ENCODE measurements around the gene PDZK1. TPM values are rescaled to one million over a fixed set of nuclear protein-coding genes. Genes with fewer than 3 reads are reported as not detected.
"Not testable (repeated sequence)": the region's sequence is repeated elsewhere in the genome, so short reads cannot be mapped to it uniquely, and the experiment has no call there.

Gene PDZK1
- total and polyA plus RNA-seq, 2 donors, result 0.90 to 1.5 TPM

DNA sequence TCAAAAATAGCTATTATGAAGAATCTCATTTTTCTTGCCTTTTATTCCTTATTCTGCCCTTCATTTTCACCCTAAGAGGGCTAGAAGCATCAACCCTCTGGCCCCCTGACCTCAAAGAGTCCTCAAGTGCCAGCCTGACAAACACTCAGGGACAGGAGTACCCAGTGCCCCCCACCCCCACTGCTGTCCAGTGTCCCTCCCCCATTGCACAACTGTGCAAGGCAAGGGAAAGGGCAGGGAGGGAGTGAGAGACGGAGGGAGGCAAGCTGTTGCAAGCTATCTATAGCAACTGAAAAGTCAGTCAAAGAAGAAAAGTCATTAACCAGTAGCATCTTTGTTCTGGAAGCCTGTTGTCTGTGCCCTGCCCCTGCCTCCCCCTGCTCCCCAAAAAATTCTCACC lies 21.1 kb downstream of the PDZK1 start:
- H3K36me3 ChIP-seq (ENCODE audit: control insufficient read depth in 2 of 2, insufficient read depth in 2 of 2, low read length in 1 of 2); H3K27ac ChIP-seq (ENCODE audit: low read depth in 1 of 2, low read length in 1 of 2); H3K27me3 ChIP-seq (ENCODE audit: control insufficient read depth in 2 of 2, insufficient read depth in 1 of 2, low read length in 1 of 2); H3K4me3 ChIP-seq (ENCODE audit: low read length in 2 of 2); DNase-seq (ENCODE audit: low read depth in 6 of 9, low spot score in 9 of 9); H3K9me3 ChIP-seq (ENCODE audit: control insufficient read depth in 2 of 2, insufficient read depth in 1 of 2, low read length in 1 of 2): not testable (repeated sequence)
- 94% methylated on average over 1 of the region's 1 CpG for WGBS
- peaks cover 0 to 12% of the 10 kb centered on the region in 2 donors for H3K4me1 ChIP-seq (ENCODE audit: control insufficient read depth in 2 of 2, insufficient read depth in 2 of 2, low read length in 2 of 2)

DNA sequence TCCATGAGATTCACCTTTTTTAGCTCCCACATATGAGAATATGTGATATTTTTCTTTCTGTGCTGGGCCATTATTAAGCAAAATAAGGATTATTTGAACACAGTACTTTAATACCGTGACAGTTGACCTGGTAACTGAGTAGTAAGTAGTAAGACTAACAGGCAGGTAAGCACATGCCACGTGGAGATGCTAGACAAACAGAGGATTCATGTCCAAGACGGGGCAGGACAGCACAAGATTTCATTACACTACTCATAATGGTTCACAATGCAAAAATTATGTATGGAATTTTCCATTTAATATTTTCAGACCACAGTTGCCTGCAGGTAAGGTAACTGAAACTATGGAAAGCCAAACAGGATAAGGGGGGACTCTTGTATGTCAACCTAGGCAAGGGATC lies 22.3 kb downstream of the PDZK1 start:
- not testable (repeated sequence) for H3K27ac ChIP-seq (ENCODE audit: low read depth in 1 of 2, low read length in 1 of 2); H3K9me3 ChIP-seq (ENCODE audit: control insufficient read depth in 2 of 2, insufficient read depth in 1 of 2, low read length in 1 of 2); H3K4me1 ChIP-seq (ENCODE audit: control insufficient read depth in 2 of 2, insufficient read depth in 2 of 2, low read length in 2 of 2); H3K4me3 ChIP-seq (ENCODE audit: low read length in 2 of 2); DNase-seq (ENCODE audit: low read depth in 6 of 9, low spot score in 9 of 9); H3K36me3 ChIP-seq (ENCODE audit: control insufficient read depth in 2 of 2, insufficient read depth in 2 of 2, low read length in 1 of 2); H3K27me3 ChIP-seq (ENCODE audit: control insufficient read depth in 2 of 2, insufficient read depth in 1 of 2, low read length in 1 of 2)
- 98% methylated on average over 2 of the region's 3 CpGs for WGBS

DNA sequence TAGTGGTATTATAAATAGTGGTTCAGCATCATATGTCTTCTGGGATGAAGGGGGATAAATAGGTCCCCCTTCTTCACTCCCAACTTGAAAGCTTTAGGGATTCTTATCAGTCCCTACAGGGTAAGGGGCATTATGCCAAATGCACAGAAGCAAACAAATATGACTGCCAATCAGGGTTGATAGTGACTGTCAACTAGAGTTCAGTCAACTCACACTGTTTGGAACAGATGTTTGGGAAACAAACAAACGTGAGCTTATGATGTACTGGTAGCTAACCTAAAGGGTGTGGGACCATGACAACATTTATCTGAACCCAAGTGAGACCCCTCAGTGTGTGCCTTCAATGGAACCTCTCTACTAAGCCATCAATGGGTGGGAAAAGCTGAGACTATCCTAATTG lies 34.0 kb downstream of the PDZK1 start:
- not testable (repeated sequence) for H3K27me3 ChIP-seq (ENCODE audit: control insufficient read depth in 2 of 2, insufficient read depth in 1 of 2, low read length in 1 of 2); H3K36me3 ChIP-seq (ENCODE audit: control insufficient read depth in 2 of 2, insufficient read depth in 2 of 2, low read length in 1 of 2); H3K9me3 ChIP-seq (ENCODE audit: control insufficient read depth in 2 of 2, insufficient read depth in 1 of 2, low read length in 1 of 2); H3K4me3 ChIP-seq (ENCODE audit: low read length in 2 of 2); H3K27ac ChIP-seq (ENCODE audit: low read depth in 1 of 2, low read length in 1 of 2); H3K4me1 ChIP-seq (ENCODE audit: control insufficient read depth in 2 of 2, insufficient read depth in 2 of 2, low read length in 2 of 2); DNase-seq (ENCODE audit: low read depth in 6 of 9, low spot score in 9 of 9)
- WGBS, result no CpG with 5 or more reads among the region's 1 CpG

DNA sequence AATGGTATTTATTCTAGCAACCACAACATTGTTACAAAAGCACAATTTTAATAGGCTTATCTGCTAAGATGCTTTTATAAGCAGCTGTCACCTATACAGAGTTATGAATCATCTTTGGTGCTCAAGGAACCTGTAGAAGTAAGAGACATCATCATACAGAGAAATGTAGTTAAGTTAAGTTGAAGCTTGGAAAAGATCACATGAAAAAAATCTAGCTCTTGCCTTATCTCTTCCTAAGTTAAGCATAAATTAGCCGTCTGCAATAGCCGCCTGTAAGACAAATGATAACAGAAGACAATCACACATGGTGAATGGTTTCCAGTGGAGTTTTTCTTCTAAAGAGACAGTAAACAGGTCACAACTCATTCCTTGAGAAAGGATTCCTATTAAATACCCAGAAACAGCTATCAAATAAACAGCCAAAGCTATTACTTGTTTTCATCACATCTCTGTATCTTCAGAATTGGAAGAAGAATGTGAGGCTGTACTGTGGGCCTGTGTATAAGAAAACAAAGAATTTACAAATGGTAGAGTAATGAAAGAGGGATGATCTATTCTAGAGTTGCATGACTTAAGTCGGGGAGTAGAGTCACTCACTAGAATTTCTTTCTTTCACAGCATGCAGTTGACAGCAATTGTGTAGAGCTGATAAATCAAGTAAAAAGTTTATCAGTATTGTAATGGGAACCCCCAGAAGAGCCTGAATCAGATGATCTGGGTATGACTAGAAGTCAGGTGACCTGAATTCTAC lies 36.0 kb downstream of the PDZK1 start:
- H3K27ac ChIP-seq (ENCODE audit: low read depth in 1 of 2, low read length in 1 of 2); H3K27me3 ChIP-seq (ENCODE audit: control insufficient read depth in 2 of 2, insufficient read depth in 1 of 2, low read length in 1 of 2); H3K9me3 ChIP-seq (ENCODE audit: control insufficient read depth in 2 of 2, insufficient read depth in 1 of 2, low read length in 1 of 2); H3K4me1 ChIP-seq (ENCODE audit: control insufficient read depth in 2 of 2, insufficient read depth in 2 of 2, low read length in 2 of 2); DNase-seq (ENCODE audit: low read depth in 6 of 9, low spot score in 9 of 9); H3K36me3 ChIP-seq (ENCODE audit: control insufficient read depth in 2 of 2, insufficient read depth in 2 of 2, low read length in 1 of 2); H3K4me3 ChIP-seq (ENCODE audit: low read length in 2 of 2): not testable (repeated sequence)
- WGBS, result 92% methylated on average over 1 of the region's 3 CpGs

DNA sequence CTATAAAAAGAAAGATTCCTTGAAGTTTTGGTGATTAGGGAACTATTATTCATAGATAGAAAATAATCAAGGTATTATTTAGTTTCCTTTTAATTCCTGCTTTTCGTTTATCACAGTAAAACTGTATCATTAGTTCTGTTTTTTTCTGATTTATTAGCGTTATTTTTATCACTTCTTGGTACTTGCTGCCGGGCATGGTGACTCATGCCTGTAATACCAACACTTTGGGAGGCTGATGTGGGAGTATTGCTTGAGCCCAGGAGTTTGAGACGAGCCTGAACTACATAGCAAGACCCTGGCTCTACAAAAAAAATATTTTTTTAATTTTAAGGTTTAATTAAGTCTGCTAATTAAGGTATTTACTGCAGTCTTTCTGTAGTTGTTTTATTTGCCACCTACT lies 42.2 kb downstream of the PDZK1 start:
- not testable (repeated sequence) for DNase-seq (ENCODE audit: low read depth in 6 of 9, low spot score in 9 of 9); H3K4me1 ChIP-seq (ENCODE audit: control insufficient read depth in 2 of 2, insufficient read depth in 2 of 2, low read length in 2 of 2); H3K36me3 ChIP-seq (ENCODE audit: control insufficient read depth in 2 of 2, insufficient read depth in 2 of 2, low read length in 1 of 2); H3K27me3 ChIP-seq (ENCODE audit: control insufficient read depth in 2 of 2, insufficient read depth in 1 of 2, low read length in 1 of 2); H3K27ac ChIP-seq (ENCODE audit: low read depth in 1 of 2, low read length in 1 of 2); H3K9me3 ChIP-seq (ENCODE audit: control insufficient read depth in 2 of 2, insufficient read depth in 1 of 2, low read length in 1 of 2); H3K4me3 ChIP-seq (ENCODE audit: low read length in 2 of 2)
- 88% methylated on average over 4 of the region's 4 CpGs for WGBS

DNA sequence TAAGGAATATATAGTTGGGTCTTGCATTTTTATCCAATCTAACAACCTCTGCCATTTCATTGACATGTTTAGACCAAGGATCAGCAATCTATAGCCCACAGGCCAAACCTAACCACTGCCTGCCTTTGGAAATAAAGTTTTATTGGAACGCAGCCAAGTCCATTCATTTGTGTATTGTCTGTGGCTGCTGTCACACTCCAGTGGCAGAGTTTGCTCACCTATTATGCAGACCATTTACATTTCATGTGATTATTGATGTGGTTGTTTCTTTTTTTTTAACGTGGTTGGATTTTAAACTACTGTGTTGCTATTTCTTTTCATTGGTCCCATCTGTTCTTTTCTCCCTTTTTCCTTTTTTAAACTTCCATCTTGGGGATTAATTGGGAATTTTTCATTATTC lies 44.7 kb downstream of the PDZK1 start:
- DNase-seq (ENCODE audit: low read depth in 6 of 9, low spot score in 9 of 9); H3K4me1 ChIP-seq (ENCODE audit: control insufficient read depth in 2 of 2, insufficient read depth in 2 of 2, low read length in 2 of 2); H3K36me3 ChIP-seq (ENCODE audit: control insufficient read depth in 2 of 2, insufficient read depth in 2 of 2, low read length in 1 of 2); H3K4me3 ChIP-seq (ENCODE audit: low read length in 2 of 2); H3K27me3 ChIP-seq (ENCODE audit: control insufficient read depth in 2 of 2, insufficient read depth in 1 of 2, low read length in 1 of 2); H3K27ac ChIP-seq (ENCODE audit: low read depth in 1 of 2, low read length in 1 of 2); H3K9me3 ChIP-seq (ENCODE audit: control insufficient read depth in 2 of 2, insufficient read depth in 1 of 2, low read length in 1 of 2): not testable (repeated sequence)
- WGBS, result 85% methylated on average over 2 of the region's 2 CpGs

DNA sequence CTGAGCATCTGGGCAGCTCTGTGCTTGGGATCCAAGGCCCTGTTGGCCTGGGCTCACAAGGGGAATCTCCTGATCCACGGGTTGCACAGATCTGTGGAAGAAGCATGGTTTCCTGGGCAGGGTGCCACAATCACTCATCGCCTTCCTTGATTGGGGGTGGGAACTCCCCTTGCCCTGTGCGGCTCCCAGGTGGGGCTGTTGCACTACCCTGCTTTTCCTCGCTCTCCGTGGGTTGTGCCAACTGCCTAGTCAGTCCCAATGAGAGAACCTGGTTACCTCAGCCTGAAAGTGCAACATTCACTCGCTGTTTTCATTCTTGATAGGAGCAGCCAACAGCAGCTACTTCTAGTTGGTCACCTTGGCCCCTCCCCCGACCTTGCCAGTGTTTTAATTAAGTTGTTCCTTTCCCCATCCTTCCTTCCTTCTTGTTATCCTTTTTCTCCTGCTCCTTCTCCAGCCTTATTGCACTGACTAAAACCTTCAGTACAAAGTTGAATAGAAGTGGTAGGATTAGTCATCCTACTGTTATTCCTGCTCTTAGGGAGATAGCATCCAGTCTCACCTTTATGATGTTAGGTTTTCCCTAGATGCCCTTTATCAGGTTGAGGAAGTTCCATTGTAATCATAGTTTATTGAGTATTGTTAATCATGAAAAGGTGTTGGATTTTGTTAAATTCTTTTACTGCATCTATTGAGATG lies 50.8 kb downstream of the PDZK1 start:
- not testable (repeated sequence) for H3K4me1 ChIP-seq (ENCODE audit: control insufficient read depth in 2 of 2, insufficient read depth in 2 of 2, low read length in 2 of 2); H3K27me3 ChIP-seq (ENCODE audit: control insufficient read depth in 2 of 2, insufficient read depth in 1 of 2, low read length in 1 of 2); H3K27ac ChIP-seq (ENCODE audit: low read depth in 1 of 2, low read length in 1 of 2); DNase-seq (ENCODE audit: low read depth in 6 of 9, low spot score in 9 of 9); H3K36me3 ChIP-seq (ENCODE audit: control insufficient read depth in 2 of 2, insufficient read depth in 2 of 2, low read length in 1 of 2); H3K9me3 ChIP-seq (ENCODE audit: control insufficient read depth in 2 of 2, insufficient read depth in 1 of 2, low read length in 1 of 2); H3K4me3 ChIP-seq (ENCODE audit: low read length in 2 of 2)
- WGBS, result 97% methylated on average over 5 of the region's 7 CpGs

DNA sequence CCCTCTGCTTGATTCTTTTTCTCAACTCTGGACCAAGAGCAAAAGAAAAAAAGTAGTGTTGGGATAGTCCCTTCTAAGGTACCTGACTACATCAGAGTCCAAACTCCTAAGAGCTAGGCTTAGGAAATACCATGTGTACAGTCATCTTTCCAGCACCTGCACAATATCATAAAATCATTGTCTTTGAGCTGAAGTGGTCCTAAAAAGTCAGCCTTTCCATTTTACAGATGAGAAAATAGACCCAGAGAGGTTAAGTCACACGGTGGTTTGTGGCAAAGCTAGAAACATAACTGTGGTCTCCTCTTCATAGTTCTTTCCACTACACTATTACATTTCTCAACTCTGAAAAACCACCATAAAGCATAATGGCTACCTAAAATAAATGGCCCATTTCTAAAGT lies 63.2 kb downstream of the PDZK1 start:
- not testable (repeated sequence) for H3K36me3 ChIP-seq (ENCODE audit: control insufficient read depth in 2 of 2, insufficient read depth in 2 of 2, low read length in 1 of 2); H3K27me3 ChIP-seq (ENCODE audit: control insufficient read depth in 2 of 2, insufficient read depth in 1 of 2, low read length in 1 of 2); H3K9me3 ChIP-seq (ENCODE audit: control insufficient read depth in 2 of 2, insufficient read depth in 1 of 2, low read length in 1 of 2); H3K4me1 ChIP-seq (ENCODE audit: control insufficient read depth in 2 of 2, insufficient read depth in 2 of 2, low read length in 2 of 2); H3K27ac ChIP-seq (ENCODE audit: low read depth in 1 of 2, low read length in 1 of 2); H3K4me3 ChIP-seq (ENCODE audit: low read length in 2 of 2); DNase-seq (ENCODE audit: low read depth in 6 of 9, low spot score in 9 of 9)
- WGBS, result no CpG with 5 or more reads among the region's 1 CpG

DNA sequence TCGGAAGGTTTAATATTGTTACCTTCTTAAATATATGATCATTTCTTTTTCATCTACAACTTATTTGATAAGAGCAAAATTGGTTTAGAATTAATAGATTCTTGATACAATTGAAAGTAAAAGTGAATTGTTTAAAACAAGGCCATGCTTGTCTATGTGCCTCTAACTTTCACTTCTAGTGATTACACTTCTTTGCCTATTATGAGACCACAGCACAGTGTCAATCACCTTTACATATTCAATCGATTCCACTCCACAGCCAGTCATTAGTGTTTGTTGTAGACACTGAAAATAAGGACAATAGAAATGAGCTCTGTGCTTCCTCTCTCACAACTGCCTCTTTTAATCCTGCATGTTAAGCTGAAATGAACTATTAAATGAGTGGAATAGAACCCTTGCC lies 65.3 kb downstream of the PDZK1 start:
- not testable (repeated sequence) for H3K27me3 ChIP-seq (ENCODE audit: control insufficient read depth in 2 of 2, insufficient read depth in 1 of 2, low read length in 1 of 2); DNase-seq (ENCODE audit: low read depth in 6 of 9, low spot score in 9 of 9); H3K4me3 ChIP-seq (ENCODE audit: low read length in 2 of 2); H3K36me3 ChIP-seq (ENCODE audit: control insufficient read depth in 2 of 2, insufficient read depth in 2 of 2, low read length in 1 of 2); H3K9me3 ChIP-seq (ENCODE audit: control insufficient read depth in 2 of 2, insufficient read depth in 1 of 2, low read length in 1 of 2); H3K4me1 ChIP-seq (ENCODE audit: control insufficient read depth in 2 of 2, insufficient read depth in 2 of 2, low read length in 2 of 2); H3K27ac ChIP-seq (ENCODE audit: low read depth in 1 of 2, low read length in 1 of 2)
- 100% methylated on average over 1 of the region's 2 CpGs for WGBS
